HUES48 (cell line): ENCODE measurements around the gene ENPP3.

Experiments used
- H3K27ac ChIP-seq: one replicate; pipeline ENCODE4 v1.7.0; 2013; ENCODE audit warnings: low read depth, low read length, inconsistent platforms
- H3K27me3 ChIP-seq: 2 replicates; pipeline ENCODE4 v1.6.1; 2013; ENCODE audit warnings: mild to moderate bottlenecking, low read length; ENCODE audit not compliant: control insufficient read depth, insufficient read depth
- H3K36me3 ChIP-seq: 2 replicates; pipeline ENCODE4 v1.6.1; 2013; ENCODE audit warnings: low read length; ENCODE audit not compliant: control insufficient read depth, insufficient read depth
- H3K4me1 ChIP-seq: 2 replicates; pipeline ENCODE4 v1.6.1; 2013; ENCODE audit warnings: mild to moderate bottlenecking, low read length; ENCODE audit not compliant: control insufficient read depth, insufficient read depth
- H3K4me3 ChIP-seq: 2 replicates; pipeline ENCODE4 v1.5.1; 2013; ENCODE audit warnings: mild to moderate bottlenecking, low read depth, low read length
- H3K9ac ChIP-seq: 2 replicates; pipeline ENCODE4 v1.6.1; 2013; ENCODE audit warnings: mild to moderate bottlenecking, low read depth, low read length, moderate library complexity
- H3K9me3 ChIP-seq: 2 replicates; pipeline ENCODE4 v1.6.1; 2013; ENCODE audit warnings: low read length; ENCODE audit not compliant: control insufficient read depth, insufficient read depth

The ENPP3 gene

DNA sequence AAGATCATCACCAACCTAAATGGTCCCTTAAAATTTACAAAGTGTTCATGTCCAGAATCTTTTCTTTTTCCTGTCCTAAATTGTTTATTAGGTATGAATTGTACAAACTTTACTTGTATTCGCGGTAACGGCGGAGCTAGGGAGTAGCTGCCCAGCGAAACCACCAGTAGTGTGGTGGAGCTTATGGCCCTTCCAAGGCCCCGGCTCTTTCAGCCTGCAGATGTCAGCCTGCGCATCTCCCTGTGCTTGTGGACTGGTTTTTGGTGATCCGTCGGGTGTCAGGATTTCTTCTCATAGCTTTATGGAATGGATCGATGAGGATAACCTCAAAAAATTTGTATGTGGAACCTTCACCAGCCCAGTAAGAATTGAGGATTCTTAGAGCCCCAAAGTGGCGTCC lies 143.5 kb downstream of the ENPP3 start:
- no peaks in the 10 kb centered on the region for H3K27me3 ChIP-seq
- H3K9me3 ChIP-seq, result no peaks in the 10 kb centered on the region
- no peaks in the 10 kb centered on the region for H3K36me3 ChIP-seq
- no peak overlapping the region for H3K9ac ChIP-seq
- H3K4me3 ChIP-seq, result no peak overlapping the region
- H3K4me1 ChIP-seq, result no peaks in the 10 kb centered on the region
- no peak overlapping the region for H3K27ac ChIP-seq

DNA sequence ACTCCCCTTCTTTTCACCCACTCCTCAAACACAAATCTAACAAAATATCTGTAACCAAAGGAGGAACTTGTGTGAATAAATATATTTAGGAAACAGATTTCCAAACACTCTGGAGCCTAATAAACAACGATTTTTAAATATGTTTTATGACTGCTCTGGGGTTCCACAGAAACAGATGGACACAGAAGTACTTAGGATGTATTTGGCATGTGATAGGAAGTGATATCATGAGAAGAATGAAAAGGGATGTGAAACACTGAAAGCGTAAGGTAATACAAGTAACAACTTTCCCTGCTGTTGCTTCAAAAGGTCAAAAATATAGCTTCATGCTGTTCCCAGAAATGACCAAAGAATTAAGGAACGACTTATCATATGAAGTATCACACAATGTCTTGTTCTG lies 144.6 kb downstream of the ENPP3 start:
- Histone ChIP-seq H3K36me3 (no peaks in the 10 kb centered on the region), H3K9me3 (no peaks in the 10 kb centered on the region), H3K27ac (no peak overlapping the region), H3K27me3 (no peaks in the 10 kb centered on the region), H3K4me1 (no peaks in the 10 kb centered on the region), H3K9ac (no peak overlapping the region), H3K4me3 (no peak overlapping the region)

DNA sequence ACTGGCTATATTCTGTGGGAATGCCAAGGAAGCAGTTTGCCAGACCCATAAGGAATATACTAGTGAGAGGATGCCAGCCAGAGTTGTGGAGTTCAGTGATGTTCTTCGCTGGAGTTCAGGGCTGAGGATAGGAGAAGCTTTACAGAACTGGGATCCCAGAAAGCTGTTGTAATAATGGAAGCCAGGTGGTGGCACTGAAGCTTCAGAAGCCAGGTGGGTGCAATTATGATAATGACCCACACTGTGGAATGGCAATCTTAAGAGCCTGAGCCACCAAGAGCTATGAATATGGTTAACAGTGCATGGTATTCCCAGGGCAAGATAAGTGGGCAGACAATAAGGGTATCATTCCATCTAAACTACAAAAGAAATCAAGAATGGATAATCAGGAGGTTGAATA lies 145.7 kb downstream of the ENPP3 start:
- Histone ChIP-seq H3K36me3 (no peaks in the 10 kb centered on the region), H3K9ac (no peak overlapping the region), H3K4me3 (no peak overlapping the region), H3K27me3 (no peaks in the 10 kb centered on the region), H3K27ac (no peak overlapping the region), H3K9me3 (no peaks in the 10 kb centered on the region), H3K4me1 (no peaks in the 10 kb centered on the region)

DNA sequence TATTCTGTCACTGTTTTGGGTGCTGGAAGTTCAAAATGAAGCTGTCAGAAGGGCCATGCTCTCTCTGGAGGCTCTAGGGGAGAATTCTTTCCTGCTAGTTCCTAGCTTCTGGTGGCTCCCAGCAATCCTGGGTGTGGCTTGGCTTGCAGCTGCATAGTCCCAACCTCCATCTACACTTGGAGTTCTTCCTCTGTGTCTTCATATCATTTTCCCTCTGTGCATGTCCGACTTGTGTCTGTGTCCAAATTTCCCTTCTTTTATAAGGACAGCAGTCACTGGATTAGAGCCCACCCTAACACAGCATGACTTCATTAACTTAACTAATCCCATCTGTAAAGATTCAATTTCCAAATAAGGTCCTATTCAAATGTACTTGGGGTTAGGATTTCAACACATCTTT lies 147.5 kb downstream of the ENPP3 start:
- no peak overlapping the region for H3K9ac ChIP-seq
- H3K27me3 ChIP-seq, result no peaks in the 10 kb centered on the region

DNA sequence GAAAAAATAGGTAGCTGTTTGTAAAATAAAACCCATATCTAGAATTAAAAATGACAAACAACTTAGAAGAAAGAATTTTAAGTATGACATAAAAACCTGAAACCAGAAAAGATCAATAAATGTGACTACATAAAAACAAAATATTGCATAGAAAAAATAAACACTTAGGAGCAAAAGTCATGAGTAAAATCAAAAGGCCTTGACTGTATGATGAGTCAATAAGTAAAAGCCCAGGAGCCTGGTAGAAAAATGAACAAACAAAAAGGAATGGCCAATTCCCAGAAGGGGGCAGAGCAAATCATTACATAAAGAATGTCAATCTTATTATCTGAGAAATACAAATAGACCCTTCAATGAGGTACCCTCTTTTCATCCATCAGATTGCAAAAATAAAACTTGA lies 150.0 kb downstream of the ENPP3 start:
- peaks cover 10% of the 10 kb centered on the region; the same call in 1 of the 2 replicates for H3K4me1 ChIP-seq
- no peaks in the 10 kb centered on the region for H3K36me3 ChIP-seq
- H3K9ac ChIP-seq, result no peak overlapping the region
- no peak overlapping the region for H3K4me3 ChIP-seq
- no peaks in the 10 kb centered on the region for H3K9me3 ChIP-seq
- no peaks in the 10 kb centered on the region for H3K27me3 ChIP-seq
- H3K27ac ChIP-seq, result no peak overlapping the region

More for the DNA sequence above, 147.5 kb downstream of the ENPP3 start:
- Histone ChIP-seq H3K4me1 (0 out of 2 replicates have a peak, but pooled peaks cover 4% of the 10 kb centered on the region), H3K27ac (no peak overlapping the region), H3K36me3 (no peaks in the 10 kb centered on the region), H3K4me3 (no peak overlapping the region), H3K9me3 (no peaks in the 10 kb centered on the region)

DNA sequence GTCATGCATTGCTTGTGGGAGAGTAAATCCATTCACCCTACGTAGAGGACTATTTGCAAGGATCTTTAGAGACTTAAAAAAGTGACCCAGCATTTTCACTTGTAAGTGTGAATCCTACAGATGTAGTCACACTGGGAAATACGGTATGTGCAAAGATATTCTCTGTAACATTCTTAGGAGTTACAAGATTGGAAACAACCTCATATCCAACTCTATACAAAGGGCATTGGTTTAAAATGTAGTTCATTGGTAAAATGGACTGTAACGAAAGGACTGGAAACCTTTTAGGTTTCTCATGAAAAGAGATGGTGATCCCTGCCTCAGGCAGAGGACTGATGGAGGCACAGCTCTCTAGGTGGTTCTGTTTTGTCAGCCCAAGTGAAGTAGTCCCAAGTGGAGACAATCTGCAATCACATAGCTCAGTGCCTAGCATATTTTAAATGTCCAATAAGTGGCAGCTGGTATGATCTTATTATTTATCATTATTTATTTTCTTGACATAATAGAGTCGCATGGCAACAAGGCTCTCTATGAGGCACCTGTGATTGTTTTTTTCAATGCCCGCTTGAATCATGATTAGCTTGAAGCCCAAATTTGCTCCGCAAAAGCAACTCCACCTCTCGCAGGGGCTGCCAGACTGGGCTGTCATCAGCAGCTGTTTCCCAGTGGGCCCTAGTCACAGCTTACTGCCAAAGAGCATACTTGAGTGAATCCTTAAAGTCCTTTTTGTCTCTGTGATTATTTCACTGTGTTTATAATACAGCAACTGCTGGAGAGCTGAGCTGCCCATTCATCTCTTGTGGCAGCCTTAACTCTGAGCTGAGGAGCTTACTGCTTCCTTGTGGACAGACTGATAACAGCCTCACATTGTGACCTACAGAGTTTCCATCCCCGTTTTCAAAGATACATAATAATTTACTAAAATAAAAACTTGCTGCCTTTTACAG lies 150.9 kb downstream of the ENPP3 start:
- Histone ChIP-seq H3K9me3 (no peaks in the 10 kb centered on the region), H3K9ac (no peak overlapping the region), H3K4me1 (peaks cover 15% of the 10 kb centered on the region; the same call in 1 of the 2 replicates), H3K36me3 (no peaks in the 10 kb centered on the region), H3K27me3 (no peaks in the 10 kb centered on the region), H3K27ac (no peak overlapping the region), H3K4me3 (no peak overlapping the region)

DNA sequence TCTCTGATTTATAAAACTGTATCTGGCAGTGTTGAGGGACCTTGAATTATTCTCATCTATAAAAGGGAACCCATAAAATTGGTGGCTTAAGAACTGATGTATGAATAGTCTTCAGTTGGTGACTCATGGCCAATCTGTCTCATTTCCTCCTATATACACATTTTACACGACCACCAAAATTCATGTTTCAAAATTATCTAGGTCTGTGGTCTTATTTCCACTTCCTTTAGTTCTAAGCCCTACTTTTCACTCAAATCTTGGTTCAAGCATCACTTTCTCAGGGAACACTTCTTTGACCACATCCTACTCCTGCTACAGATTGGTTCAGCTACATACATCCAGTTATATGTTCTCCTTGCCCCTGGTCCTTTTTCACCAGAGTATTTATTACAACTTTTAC lies 152.1 kb downstream of the ENPP3 start:
- Histone ChIP-seq H3K9ac (no peak overlapping the region), H3K27me3 (no peaks in the 10 kb centered on the region), H3K27ac (no peak overlapping the region), H3K4me1 (peaks cover 15% of the 10 kb centered on the region; the same call in 1 of the 2 replicates), H3K36me3 (no peaks in the 10 kb centered on the region), H3K9me3 (no peaks in the 10 kb centered on the region), H3K4me3 (no peak overlapping the region)

DNA sequence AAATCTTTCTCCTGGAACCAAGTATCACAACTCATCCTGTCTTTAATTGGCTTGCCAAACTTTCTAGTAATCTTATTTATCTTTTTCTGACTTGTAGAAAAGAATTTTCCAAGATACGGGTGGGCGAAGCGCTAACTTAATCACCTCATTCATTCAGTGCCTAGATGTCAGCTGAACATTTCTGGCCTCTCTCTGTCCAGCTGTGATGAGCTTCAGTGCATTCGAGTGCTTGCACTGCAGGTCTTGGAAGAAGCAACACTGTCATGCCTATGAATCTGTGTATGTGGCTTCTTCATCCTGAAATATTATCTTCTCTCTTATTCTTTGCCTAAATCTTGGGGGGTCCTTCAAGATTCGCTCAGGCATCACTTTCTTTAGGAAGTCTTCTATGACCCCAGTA lies 154.4 kb downstream of the ENPP3 start:
- H3K4me1 ChIP-seq, result peaks cover 21% of the 10 kb centered on the region
- H3K4me3 ChIP-seq, result no peak overlapping the region
- H3K27me3 ChIP-seq, result no peaks in the 10 kb centered on the region
- H3K9ac ChIP-seq, result no peak overlapping the region
- no peak overlapping the region for H3K27ac ChIP-seq
- H3K9me3 ChIP-seq, result no peaks in the 10 kb centered on the region
- H3K36me3 ChIP-seq, result no peaks in the 10 kb centered on the region

DNA sequence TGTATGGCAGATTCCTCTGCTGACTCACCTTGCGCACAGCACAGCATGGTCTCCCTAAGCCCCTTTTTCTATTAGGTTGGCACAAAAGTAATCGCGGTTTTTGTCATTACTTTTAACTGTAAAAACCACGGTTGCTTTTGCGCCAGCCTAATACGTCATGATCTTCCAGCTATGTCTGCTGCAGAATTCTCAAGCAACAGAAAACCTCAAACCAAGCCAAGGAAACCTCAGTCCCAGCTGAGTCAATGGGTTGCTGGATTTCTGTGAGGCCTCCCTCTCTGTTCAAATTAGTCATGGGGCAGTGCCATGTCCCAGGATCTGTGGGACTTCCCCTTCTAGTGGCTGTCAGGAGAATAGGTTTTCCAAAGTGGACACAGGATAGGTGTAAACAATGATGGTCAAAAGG lies 155.0 kb downstream of the ENPP3 start:
- Histone ChIP-seq H3K9ac (no peak overlapping the region), H3K27me3 (no peaks in the 10 kb centered on the region), H3K27ac (peak overlapping the region; percentile 17), H3K4me1 (peaks cover 21% of the 10 kb centered on the region), H3K4me3 (no peak overlapping the region), H3K36me3 (no peaks in the 10 kb centered on the region), H3K9me3 (no peaks in the 10 kb centered on the region)

DNA sequence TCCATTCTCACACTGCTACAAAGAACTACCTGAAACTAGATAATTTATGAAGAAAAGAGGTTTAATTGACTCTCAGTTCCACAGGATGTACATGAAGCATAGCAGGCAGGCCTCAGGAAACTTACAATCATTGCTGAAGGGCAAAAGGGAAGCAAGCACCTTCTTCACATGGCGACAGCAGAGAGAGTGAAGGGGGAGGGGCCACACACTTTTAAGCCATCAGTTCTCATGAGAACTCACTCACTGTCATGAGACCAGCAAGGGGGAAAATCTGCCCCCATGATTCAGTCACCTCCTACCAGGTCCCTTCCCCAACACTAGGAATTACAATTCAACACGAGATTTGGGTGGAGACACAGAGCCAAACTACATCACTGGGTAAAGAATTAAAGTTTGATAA lies 158.3 kb downstream of the ENPP3 start:
- H3K4me1 ChIP-seq, result peaks cover 17% of the 10 kb centered on the region
- no peaks in the 10 kb centered on the region for H3K9me3 ChIP-seq
- H3K27ac ChIP-seq, result no peak overlapping the region
- H3K4me3 ChIP-seq, result no peak overlapping the region
- no peaks in the 10 kb centered on the region for H3K27me3 ChIP-seq
- no peaks in the 10 kb centered on the region for H3K36me3 ChIP-seq
- no peak overlapping the region for H3K9ac ChIP-seq
